K562 (cell line): ENCODE results near the gene SLC15A5.

ENCODE experiments used
- CEBPB ChIP-seq: fragments of 450-650 bp; IDR thresholded peaks from 2 replicates; pipeline ENCODE4 v1.6.1; 2016; ENCODE audit warnings: missing genetic modification characterization, missing compliant biosample characterization
- FOXM1 ChIP-seq, 2 experiments: fragments of 450-650 bp in 1 of 2; sonication (generic) in 1 of 2; formaldehyde crosslinking in 1 of 2; IDR thresholded peaks; 2 replicates each; pipeline versions ENCODE4 v1.6.1 to v1.9.0; 2017 to 2022; ENCODE audit warnings: low read depth in 2 of 2, mild to moderate bottlenecking in 2 of 2, missing genetic modification reagents in 1 of 2, moderate library complexity in 1 of 2
- ZFX ChIP-seq: sonication (generic); formaldehyde crosslinking; IDR thresholded peaks from 2 replicates; pipeline ENCODE4 v1.8.0; 2022; ENCODE audit warnings: mild to moderate bottlenecking, missing genetic modification reagents, moderate library complexity

DNA sequence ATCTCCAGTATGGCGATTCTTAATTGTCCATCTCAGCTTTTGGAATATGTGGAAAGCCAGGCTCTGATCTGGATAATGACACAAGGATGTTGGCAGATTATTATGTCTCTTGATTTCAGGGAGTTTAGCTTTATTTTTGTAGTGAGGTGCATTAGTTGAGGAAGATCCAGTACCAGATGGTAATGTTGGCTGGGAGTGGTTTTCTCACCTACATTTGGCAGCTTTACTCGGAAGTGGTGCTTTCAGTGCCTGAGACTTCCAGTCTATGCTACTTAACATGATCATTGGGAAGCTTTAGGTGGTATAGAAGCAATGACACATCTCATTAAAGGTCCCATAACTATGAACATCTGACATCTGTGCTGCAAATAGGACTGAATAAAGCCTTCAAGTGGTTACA is 7.5 kb downstream of the SLC15A5 start:
- TF ChIP-seq ZFX (no peak), FOXM1 (IDR thresholded peaks at IDR 0.05; ENCODE audit: low read depth) (no peak), FOXM1 (CRISPR knock-in tag; IDR thresholded peaks at IDR 0.05; ENCODE audit: low read depth) (no peak), CEBPB (tag) (no peak)
